Esophagus squamous epithelium (tissue), 5 donors: ENCODE measurements around the gene ANKRD11. TPM values are rescaled to one million over a fixed set of nuclear protein-coding genes. Genes with fewer than 3 reads are reported as not detected.

ENCODE experiments used
- DNase-seq: peaks from one replicate; lab custom pipeline; 2025; lab: John Stamatoyannopoulos, UW
- H3K27ac ChIP-seq, 4 donors: fragments of 200-600 bp; sonication (generic); one replicate each; pipeline ENCODE4 v1.5.1; 2016 to 2019; ENCODE audit warnings: mild to moderate bottlenecking in 1 of 4
- H3K27me3 ChIP-seq, 4 donors: fragments of 200-600 bp; sonication (generic); 1 replicate in 3 of 4; 2 replicates in 1 of 4; pipeline versions ENCODE4 v1.5.1 to v1.6.0; 2017 to 2021; ENCODE audit warnings: antibody characterized with exemption in 1 of 4
- H3K36me3 ChIP-seq, 3 donors: fragments of 200-600 bp; sonication (generic); one replicate each; pipeline ENCODE4 v1.5.1; 2016 to 2019
- H3K4me1 ChIP-seq, 3 donors: fragments of 200-600 bp; sonication (generic); one replicate each; pipeline ENCODE4 v1.5.1; 2017 to 2019
- H3K4me3 ChIP-seq, 4 donors: fragments of 200-600 bp; sonication (generic); 1 replicate in 3 of 4; 2 replicates in 1 of 4; pipeline ENCODE4 v1.5.1; 2016 to 2019; ENCODE audit warnings: mild to moderate bottlenecking in 2 of 4, moderate library complexity in 1 of 4
- H3K9me3 ChIP-seq, 3 donors: fragments of 200-600 bp; sonication (generic); one replicate each; pipeline ENCODE4 v1.5.1; 2016 to 2019
- CTCF ChIP-seq, 6 experiments: fragments of 450-650 bp in 4 of 6; fragments of 200-600 bp in 2 of 6; sonication (generic) in 2 of 6; IDR thresholded peaks; one replicate each; pipeline ENCODE4 v1.5.1; 2016 to 2019; ENCODE audit warnings: antibody characterized with exemption in 6 of 6, mild to moderate bottlenecking in 4 of 6, moderate library complexity in 4 of 6
- POLR2A ChIP-seq, 4 donors: fragments of 450-650 bp; IDR thresholded peaks; one replicate each; pipeline ENCODE4 v1.6.1; 2017; ENCODE audit warnings: antibody characterized with exemption in 4 of 4, mild to moderate bottlenecking in 4 of 4, moderate library complexity in 3 of 4
- WGBS, 2 donors: methylation state at CpG; one replicate each; pipeline ENCODE4 v1.1.5; 2018; 5-methylcytosine and 5-hydroxymethylcytosine counted together
- intact Hi-C: fragments of 100-400 bp; cut with DNase I; formaldehyde crosslinking; loops from one replicate; pipeline ENCODE4 v1.15.0; 2022
- total RNA-seq, 4 donors: library from RNA; depleted of rRNA; stranded (reverse); fragments of >200 nt; gene quantifications; one replicate each; pipeline ENCODE4 v1.1.0, GENCODE V29; 2016
- donor health status: DM: yes; HTN: yes; CAD: no.

ANKRD11 gene
- total RNA-seq, 4 donors from 2014 or later, result 51.0 to 72.7 (median 66.9) TPM

DNA sequence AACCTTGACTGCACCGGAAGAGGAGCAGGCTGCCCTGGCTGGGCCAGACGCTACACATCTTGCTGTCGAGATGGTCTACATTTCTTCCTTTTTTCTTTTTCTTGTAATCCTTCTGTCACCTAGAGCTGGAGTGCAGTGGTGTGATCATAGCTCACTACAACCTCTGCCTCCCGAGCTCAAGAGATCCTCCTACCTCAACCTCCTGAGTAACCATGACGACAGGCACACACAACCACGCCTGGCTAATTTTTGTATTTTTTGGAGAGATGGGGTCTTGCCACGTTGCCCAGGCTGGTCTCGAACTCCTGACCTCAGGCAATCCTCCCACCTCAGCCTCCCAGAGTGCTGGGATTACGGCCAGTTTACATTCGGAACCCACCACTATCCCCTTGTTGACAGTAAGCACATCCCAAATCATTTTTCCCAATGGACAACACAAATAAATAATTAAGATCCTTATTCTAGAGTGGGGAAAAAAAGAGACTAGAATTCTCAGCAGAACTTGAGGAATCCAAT lies 79.0 kb downstream of the ANKRD11 start:
- Histone ChIP-seq H3K4me3 (no peak overlapping the region), H3K36me3 (peaks cover 0 to 5% (median 0%) of the 10 kb centered on the region in 3 donors), H3K9me3 (no peaks in the 10 kb centered on the region), H3K4me1 (peaks cover 53 to 100% (median 72%) of the 10 kb centered on the region in 3 donors), H3K27me3 (no peaks in the 10 kb centered on the region), H3K27ac (peak overlapping the region; percentile 17 to 78 (median 54))
- intact Hi-C loops, result no loop called here
- TF ChIP-seq CTCF (IDR thresholded peaks at IDR 0.05) (no peak), POLR2A (IDR thresholded peaks at IDR 0.05) (no peak)
- DNase-seq, result no peak
- 45 to 49% methylated on average over 9 to 10 of the region's 10 CpGs for WGBS, 2 donors

DNA sequence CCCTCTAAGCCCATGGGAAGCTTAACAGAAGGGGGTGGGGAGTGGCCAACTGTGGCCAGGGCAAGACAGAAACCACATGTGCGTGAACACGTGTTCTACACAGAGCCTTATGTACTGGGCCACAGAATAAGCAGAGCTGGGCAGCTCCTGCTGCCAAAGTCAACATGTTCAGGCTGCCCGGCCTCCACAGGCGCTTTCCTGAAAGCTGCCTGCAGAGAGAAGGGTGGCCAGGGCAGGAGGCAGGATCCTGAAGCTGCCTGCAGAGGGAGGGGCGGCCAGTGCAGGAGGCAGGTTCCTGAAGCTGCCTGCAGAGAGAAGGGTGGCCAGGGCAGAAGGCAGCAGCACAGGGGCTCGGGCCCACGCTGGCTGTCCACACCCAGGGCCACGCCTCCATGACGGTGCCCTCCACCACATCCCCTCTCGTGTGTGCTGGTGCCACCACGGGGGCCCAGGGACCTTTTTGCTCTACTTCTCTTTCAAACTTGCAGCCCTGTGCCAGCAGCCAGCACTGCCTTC lies 79.5 kb downstream of the ANKRD11 start:
- 11 to 18% methylated on average over 8 to 9 of the region's 11 CpGs for WGBS, 2 donors
- Histone ChIP-seq H3K4me3 (peak overlapping the region in 1 of 4 donors; percentile 16), H3K27ac (peak overlapping the region; percentile 17 to 78 (median 54)), H3K9me3 (no peaks in the 10 kb centered on the region), H3K36me3 (no peaks in the 10 kb centered on the region), H3K27me3 (no peaks in the 10 kb centered on the region), H3K4me1 (peaks cover 53 to 100% (median 75%) of the 10 kb centered on the region in 3 donors)
- intact Hi-C loops, result no loop called here
- no peak for DNase-seq
- TF ChIP-seq CTCF (IDR thresholded peaks at IDR 0.05), result peak in 4 of 6 experiments; percentile 4 to 35 (median 27)
- no peak for TF ChIP-seq POLR2A (IDR thresholded peaks at IDR 0.05)

- DNase-seq, result no peak
- 17 to 28% methylated on average over 6 of the region's 6 CpGs for WGBS, 2 donors
- no peak for TF ChIP-seq CTCF (IDR thresholded peaks at IDR 0.05)
- TF ChIP-seq POLR2A (IDR thresholded peaks at IDR 0.05), result no peak
- peaks cover 53 to 100% (median 75%) of the 10 kb centered on the region in 3 donors for H3K4me1 ChIP-seq
- H3K9me3 ChIP-seq, result no peaks in the 10 kb centered on the region
- no peaks in the 10 kb centered on the region for H3K36me3 ChIP-seq
- intact Hi-C loops, result no loop called here
- no peaks in the 10 kb centered on the region for H3K27me3 ChIP-seq
- peak overlapping the region; percentile 17 to 78 (median 54) for H3K27ac ChIP-seq
- no peak overlapping the region for H3K4me3 ChIP-seq
Observed at GRCh38 chr16:89410322-89410721, 80.0 kb downstream of the ANKRD11 start.

- Histone ChIP-seq H3K36me3 (no peaks in the 10 kb centered on the region), H3K27ac (peak overlapping the region; percentile 60 to 78 (median 64)), H3K4me1 (peaks cover 53 to 100% (median 77%) of the 10 kb centered on the region in 3 donors), H3K9me3 (no peaks in the 10 kb centered on the region), H3K27me3 (no peaks in the 10 kb centered on the region), H3K4me3 (no peak overlapping the region)
- intact Hi-C loops, result no loop called here
- DNase-seq, result no peak
- TF ChIP-seq CTCF (IDR thresholded peaks at IDR 0.05), result peak in 1 of 6 experiments; percentile 22
- no peak for TF ChIP-seq POLR2A (IDR thresholded peaks at IDR 0.05)
- WGBS, 2 donors, result 17 to 26% methylated on average over 10 to 11 of the region's 13 CpGs
Observed at GRCh38 chr16:89409161-89409711, 81.1 kb downstream of the ANKRD11 start.

DNA sequence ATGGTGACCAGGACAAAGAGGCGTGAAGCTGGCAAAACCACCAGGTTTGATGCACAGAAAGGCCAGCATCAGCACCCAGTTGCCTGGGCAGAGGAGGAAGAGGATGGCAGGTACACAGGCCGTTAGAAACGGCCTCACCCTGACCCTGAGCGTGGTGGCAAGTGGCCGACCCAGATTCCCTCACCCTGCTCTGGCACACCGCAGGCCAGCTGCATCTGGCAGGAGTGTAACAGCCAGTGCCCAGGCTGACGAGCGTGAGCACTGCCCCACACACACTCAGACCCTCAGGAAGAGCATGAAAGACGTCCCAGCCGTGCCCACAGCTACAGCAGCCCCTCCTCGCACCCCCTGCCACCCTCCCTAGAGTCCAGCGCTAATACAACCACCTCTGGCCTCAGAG lies 82.0 kb downstream of the ANKRD11 start:
- intact Hi-C loops, result no loop called here
- Histone ChIP-seq H3K4me3 (no peak overlapping the region), H3K27me3 (no peaks in the 10 kb centered on the region), H3K4me1 (peaks cover 49 to 100% (median 77%) of the 10 kb centered on the region in 3 donors), H3K9me3 (no peaks in the 10 kb centered on the region), H3K27ac (peak overlapping the region; percentile 60 to 78 (median 66)), H3K36me3 (no peaks in the 10 kb centered on the region)
- no peak for DNase-seq
- no peak for TF ChIP-seq POLR2A (IDR thresholded peaks at IDR 0.05)
- no peak for TF ChIP-seq CTCF (IDR thresholded peaks at IDR 0.05)
- 43 to 55% methylated on average over 5 to 11 of the region's 12 CpGs for WGBS, 2 donors
